Neural crest cell (in vitro differentiated cells): ENCODE results near the gene UNK. TPM values are rescaled to one million over a fixed set of nuclear protein-coding genes. Genes with fewer than 3 reads are reported as not detected.
"Not testable (repeated sequence)": the region's sequence is repeated elsewhere in the genome, so short reads cannot be mapped to it uniquely, and the experiment has no call there.

Experiments
- DNase-seq: peaks from one replicate; pipeline ENCODE4 v3.0.0; 2021; ENCODE audit warnings: low read depth, mixed read lengths, low spot score
- H3K27ac Mint-ChIP-seq: one replicate; pipeline ENCODE4 v1.8.0; 2021; ENCODE audit warnings: mild to moderate bottlenecking, mixed read lengths; ENCODE audit not compliant: unreplicated experiment
- H3K27me3 Mint-ChIP-seq: 2 replicates; pipeline ENCODE4 v1.8.0; 2021; ENCODE audit warnings: low read depth, mild to moderate bottlenecking, mixed read lengths
- H3K36me3 Mint-ChIP-seq: 2 replicates; pipeline ENCODE4 v1.8.0; 2021; ENCODE audit warnings: low read depth, mild to moderate bottlenecking, mixed read lengths
- H3K4me1 Mint-ChIP-seq: 2 replicates; pipeline ENCODE4 v1.8.0; 2021; ENCODE audit warnings: mixed read lengths
- H3K4me3 Mint-ChIP-seq: one replicate; pipeline ENCODE4 v1.8.0; 2021; ENCODE audit warnings: mild to moderate bottlenecking, mixed read lengths
- H3K9me3 Mint-ChIP-seq: 2 replicates; pipeline ENCODE4 v1.8.0; 2021; ENCODE audit warnings: mixed read lengths
- total RNA-seq: library from RNA; stranded (reverse); gene quantifications from 2 replicates; pipeline ENCODE4 v1.2.1, GENCODE V29; 2021
- TF ChIP-seq, protein P1 (sequence below): fragments of 200-600 bp; sonication (generic); conservative IDR thresholded peaks from 2 replicates; pipeline ENCODE4 v1.5.0; 2021; ENCODE audit warnings: antibody characterized with exemption, mild to moderate bottlenecking

The UNK gene
- total RNA-seq, 1 donor from 2014 or later, result 49.3 TPM

DNA sequence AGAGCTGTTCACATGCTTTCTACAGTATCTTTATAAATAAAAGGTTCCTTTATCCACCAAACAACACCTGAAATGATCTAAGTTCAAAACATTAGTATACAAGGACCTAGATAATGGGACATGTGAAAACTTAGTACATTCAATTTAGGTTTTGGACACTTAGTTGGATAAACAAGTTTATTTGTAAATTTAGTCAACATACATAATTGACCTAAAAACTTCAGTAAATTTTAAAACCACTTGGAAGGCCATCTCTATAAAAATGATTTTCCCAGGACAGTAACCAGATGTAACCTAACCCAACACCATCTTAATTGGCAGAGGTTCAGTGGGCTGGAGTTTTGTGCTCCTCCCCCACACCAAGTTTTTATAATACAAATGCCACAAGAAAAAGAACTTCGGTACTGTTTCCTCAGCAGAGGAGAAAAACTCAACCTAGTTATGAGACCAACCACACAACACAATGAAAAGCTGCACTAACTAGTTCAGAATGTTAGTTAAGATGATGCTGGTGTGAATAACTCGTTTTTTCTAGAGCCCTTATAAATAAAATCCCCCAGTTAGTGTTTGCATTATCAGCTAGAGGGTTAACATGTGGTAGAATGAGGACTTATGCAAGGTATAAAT, 7.2 kb upstream of the UNK start:
- TF ChIP-seq, protein P1, sequence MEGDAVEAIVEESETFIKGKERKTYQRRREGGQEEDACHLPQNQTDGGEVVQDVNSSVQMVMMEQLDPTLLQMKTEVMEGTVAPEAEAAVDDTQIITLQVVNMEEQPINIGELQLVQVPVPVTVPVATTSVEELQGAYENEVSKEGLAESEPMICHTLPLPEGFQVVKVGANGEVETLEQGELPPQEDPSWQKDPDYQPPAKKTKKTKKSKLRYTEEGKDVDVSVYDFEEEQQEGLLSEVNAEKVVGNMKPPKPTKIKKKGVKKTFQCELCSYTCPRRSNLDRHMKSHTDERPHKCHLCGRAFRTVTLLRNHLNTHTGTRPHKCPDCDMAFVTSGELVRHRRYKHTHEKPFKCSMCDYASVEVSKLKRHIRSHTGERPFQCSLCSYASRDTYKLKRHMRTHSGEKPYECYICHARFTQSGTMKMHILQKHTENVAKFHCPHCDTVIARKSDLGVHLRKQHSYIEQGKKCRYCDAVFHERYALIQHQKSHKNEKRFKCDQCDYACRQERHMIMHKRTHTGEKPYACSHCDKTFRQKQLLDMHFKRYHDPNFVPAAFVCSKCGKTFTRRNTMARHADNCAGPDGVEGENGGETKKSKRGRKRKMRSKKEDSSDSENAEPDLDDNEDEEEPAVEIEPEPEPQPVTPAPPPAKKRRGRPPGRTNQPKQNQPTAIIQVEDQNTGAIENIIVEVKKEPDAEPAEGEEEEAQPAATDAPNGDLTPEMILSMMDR, result no peak
- Mint-ChIP-seq H3K27ac (no peak overlapping the region), H3K27me3 (peaks cover 12% of the 10 kb centered on the region), H3K4me1 (peaks cover 30% of the 10 kb centered on the region), H3K4me3 (peak overlapping the region; percentile 93), H3K36me3 (peaks cover 24% of the 10 kb centered on the region), H3K9me3 (peaks cover 3% of the 10 kb centered on the region)
- DNase-seq, result no peak

DNA sequence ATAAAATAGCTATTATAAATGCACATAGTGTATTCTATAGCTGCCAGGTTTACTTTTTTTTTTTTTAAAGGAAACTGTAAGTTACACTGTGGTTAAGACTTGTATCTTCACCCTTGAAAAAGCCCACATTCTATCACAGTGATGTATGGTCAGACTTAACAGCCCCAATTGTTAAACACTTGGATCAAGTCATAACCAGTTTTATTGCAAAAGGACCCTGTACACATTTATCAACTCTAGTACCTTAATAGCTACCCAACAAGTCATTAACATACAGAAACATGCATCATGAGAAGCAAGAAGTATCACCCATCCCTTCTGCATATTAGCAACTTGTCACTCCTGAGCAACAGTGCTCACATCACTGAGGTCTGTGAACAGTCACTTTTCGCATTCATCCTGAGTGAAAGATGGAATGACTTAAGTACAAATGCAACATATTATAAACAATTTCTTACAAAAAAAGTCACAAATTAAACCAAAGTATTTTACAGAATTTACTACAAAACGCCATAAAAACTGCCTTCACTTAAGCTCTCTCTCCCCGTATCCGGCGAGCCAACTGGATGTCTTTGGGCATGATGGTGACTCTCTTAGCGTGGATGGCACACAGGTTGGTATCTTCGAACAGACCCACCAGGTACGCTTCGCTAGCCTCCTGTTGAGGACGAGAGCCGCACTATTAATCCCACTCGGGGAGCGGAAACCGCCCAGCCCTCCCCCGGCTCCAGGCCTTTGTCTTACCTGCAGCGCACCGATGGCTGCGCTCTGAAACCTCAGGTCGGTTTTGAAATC, 6.3 kb upstream of the UNK start:
- H3K4me3 Mint-ChIP-seq, result peak overlapping the region; percentile 93
- not testable (repeated sequence) for H3K27me3 Mint-ChIP-seq, H3K9me3 Mint-ChIP-seq, DNase-seq
- peaks cover 34% of the 10 kb centered on the region for H3K4me1 Mint-ChIP-seq
- H3K36me3 Mint-ChIP-seq, result peaks cover 24% of the 10 kb centered on the region
- H3K27ac Mint-ChIP-seq, result peak overlapping the region; percentile 70

DNA sequence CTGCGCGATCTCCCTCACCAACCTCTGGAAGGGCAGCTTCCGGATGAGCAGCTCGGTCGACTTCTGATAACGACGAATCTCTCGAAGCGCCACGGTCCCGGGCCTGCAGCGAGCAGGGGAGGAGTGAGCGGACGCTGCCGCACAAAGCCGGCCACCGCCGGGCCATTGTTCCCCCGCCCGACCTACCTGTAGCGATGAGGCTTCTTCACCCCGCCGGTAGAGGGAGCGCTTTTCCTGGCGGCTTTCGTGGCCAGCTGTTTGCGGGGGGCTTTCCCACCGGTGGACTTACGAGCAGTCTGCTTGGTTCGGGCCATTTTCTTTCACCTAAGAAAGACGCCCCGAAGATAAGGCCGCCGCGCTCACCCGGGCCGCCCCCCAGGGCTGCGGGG, 5.8 kb upstream of the UNK start:
- peak overlapping the region; percentile 93 for H3K4me3 Mint-ChIP-seq
- peaks cover 40% of the 10 kb centered on the region for H3K4me1 Mint-ChIP-seq
- peaks cover 24% of the 10 kb centered on the region for H3K36me3 Mint-ChIP-seq
- TF ChIP-seq, protein P1, result peak; percentile 76
- H3K27ac Mint-ChIP-seq, result peak overlapping the region; percentile 70
- no peak for DNase-seq
- peaks cover 3% of the 10 kb centered on the region for H3K9me3 Mint-ChIP-seq
- peaks cover 8% of the 10 kb centered on the region for H3K27me3 Mint-ChIP-seq

DNA sequence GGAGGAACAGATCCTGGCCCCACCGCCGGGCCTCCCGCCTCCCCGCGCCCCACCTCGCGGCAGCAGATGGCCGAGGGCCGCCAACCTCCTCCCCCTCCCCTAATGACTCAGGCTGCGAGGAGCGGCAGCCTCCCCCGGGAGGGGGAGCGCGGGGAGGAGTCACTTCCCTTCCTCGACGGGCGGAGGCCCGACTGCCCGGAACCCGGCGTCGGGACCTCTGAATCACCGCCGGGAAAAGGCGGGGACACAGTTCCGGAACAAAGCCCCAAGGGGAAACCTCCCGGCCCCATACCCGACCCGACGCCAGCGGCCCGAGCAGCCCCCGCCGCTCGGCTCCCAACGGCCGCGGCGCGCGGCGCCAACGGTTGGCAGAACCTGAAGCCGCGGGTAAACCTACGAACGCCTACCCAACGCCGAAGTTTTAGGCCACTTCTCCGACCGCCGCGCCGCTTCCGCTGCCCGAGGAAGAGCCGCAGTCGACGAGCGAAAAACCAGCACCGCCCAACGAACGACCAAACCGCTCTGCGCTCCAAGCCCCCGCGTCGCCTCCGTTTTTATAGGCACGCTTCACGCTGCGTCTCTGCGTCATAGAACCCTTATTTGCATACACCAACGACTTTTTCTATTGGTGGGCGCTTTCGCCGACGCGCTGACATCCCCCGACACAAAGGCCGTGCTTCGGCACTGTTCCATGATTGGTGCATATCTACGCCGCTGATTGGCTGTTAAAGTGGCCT, 5.2 kb upstream of the UNK start:
- TF ChIP-seq, protein P1, result peak; percentile 43
- Mint-ChIP-seq H3K4me3 (peak overlapping the region; percentile 95), H3K9me3 (peaks cover 3% of the 10 kb centered on the region), H3K4me1 (peaks cover 46% of the 10 kb centered on the region), H3K27me3 (peaks cover 5% of the 10 kb centered on the region), H3K36me3 (peaks cover 22% of the 10 kb centered on the region), H3K27ac (peak overlapping the region; percentile 79)
- peak; percentile 89 for DNase-seq

DNA sequence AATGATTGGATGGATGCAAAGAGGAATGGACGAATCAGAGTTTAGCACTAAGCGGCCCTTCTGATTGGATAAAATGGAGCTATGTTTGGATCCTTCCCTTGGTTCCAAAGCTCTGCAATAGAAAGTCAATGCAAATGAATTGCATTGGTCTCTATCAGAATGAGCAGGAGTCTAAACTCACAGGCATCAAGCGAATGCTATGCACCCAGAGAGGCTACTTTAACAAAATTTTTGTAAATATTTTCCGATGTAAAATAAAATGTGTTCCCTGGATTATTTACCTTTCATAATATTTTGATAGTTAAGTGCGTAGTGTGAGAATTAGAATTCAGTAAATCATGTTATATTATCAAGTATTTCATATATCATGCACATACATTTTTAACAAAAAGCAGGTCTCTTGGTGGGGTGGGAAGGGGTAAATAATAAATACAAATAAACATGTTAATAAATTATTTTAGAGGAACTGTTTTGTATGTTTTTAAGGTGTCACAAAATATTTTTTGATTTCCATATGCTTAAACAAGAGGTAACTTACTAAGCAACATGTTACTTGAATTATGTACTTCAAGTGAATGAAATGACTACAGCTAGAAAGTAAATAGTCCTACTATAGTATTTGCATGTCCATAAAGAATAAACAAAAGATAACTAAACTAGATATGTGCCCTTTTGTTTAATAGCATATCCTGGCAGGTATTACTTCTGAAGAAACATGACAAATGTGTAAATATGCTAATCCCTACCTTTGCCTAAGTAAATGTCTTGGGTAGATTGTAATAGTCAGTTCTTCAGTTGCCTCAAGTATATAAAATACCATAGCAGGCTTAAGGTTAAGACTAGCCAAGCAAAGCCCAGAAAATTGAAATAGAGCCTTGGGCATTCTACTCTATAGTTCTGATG, 4.4 kb upstream of the UNK start:
- H3K27ac Mint-ChIP-seq, result no peak overlapping the region
- peak overlapping the region; percentile 95 for H3K4me3 Mint-ChIP-seq
- DNase-seq, result no peak
- TF ChIP-seq, protein P1, result no peak
- peaks cover 20% of the 10 kb centered on the region for H3K36me3 Mint-ChIP-seq
- H3K27me3 Mint-ChIP-seq, result peaks cover 4% of the 10 kb centered on the region
- peaks cover 3% of the 10 kb centered on the region for H3K9me3 Mint-ChIP-seq
- peaks cover 51% of the 10 kb centered on the region for H3K4me1 Mint-ChIP-seq
